HCT116 (cell line): ENCODE measurements around the gene TUBB4B. TPM values are rescaled to one million over a fixed set of nuclear protein-coding genes. Genes with fewer than 3 reads are reported as not detected.

ENCODE experiments used
- ATAC-seq: fragments of 200-7000 bp; cut with Tn5 transposase; 2 replicates; pipeline ENCODE4 v1.9.1; 2020; ENCODE audit warnings: mild to moderate bottlenecking, moderate library complexity
- BruUV-seq: library from RNA; stranded (reverse); fragments of 400-500 nt; replicated peaks from 2 replicates; lab custom pipeline; 2021; lab: Mats Ljungman, UMichigan
- CTCF ChIA-PET: fragments of 300-600 bp; sonication (Branson Sonifier 250); formaldehyde crosslinking; loops from one replicate; lab custom pipeline; 2021; ENCODE audit warnings: antibody characterized with exemption; lab: Charles Lee
- POLR2A ChIA-PET: fragments of 300-600, 350-600 bp; sonication (Branson Sonifier 250); formaldehyde crosslinking; loops from one replicate; lab custom pipeline; 2021; ENCODE audit warnings: antibody characterized with exemption; lab: Charles Lee
- RAD21 ChIA-PET, 2 experiments: fragments of 300-600 bp; sonication (Branson Sonifier 250); formaldehyde crosslinking; loops; one replicate each; lab custom pipeline; 2023; ENCODE audit warnings: low total read pairs in 2 of 2; ENCODE audit not compliant: uncharacterized antibody in 2 of 2, unreplicated experiment in 2 of 2, low non-redundant PET in 1 of 2; lab: Charles Lee
- DNase-seq: peaks from one replicate; pipeline ENCODE4 v3.0.0-alpha.2; 2010; ENCODE audit warnings: low read depth, low spot score
- H2AFZ ChIP-seq: fragments of 200-600 bp; shearing (Covaris generic), sonication (generic); 2 replicates; pipeline ENCODE4 v1.6.1; 2017; ENCODE audit warnings: low read depth, mixed run types, mixed read lengths, antibody characterized with exemption, low read length; ENCODE audit not compliant: poor library complexity, severe bottlenecking
- H3K27ac ChIP-seq: 2 replicates; pipeline ENCODE4 v1.5.1; 2012; ENCODE audit warnings: low read depth, low read length
- H3K27me3 ChIP-seq: fragments of 200-600 bp; sonication (generic); 2 replicates; pipeline ENCODE4 v1.6.1; 2016; ENCODE audit warnings: mixed run types, low read length, mixed read lengths; ENCODE audit not compliant: insufficient read depth
- H3K36me3 ChIP-seq, 2 experiments: fragments of 200-500 bp in 1 of 2; fragments of 200-600 bp in 1 of 2; sonication (Bioruptor generic) in 1 of 2; sonication (generic) in 1 of 2; 2 replicates each; pipeline versions ENCODE4 v1.5.1 to v1.6.1; 2014 to 2016; ENCODE audit warnings: low read length in 2 of 2, inconsistent platforms in 1 of 2, mixed read lengths in 1 of 2, mixed run types in 1 of 2; ENCODE audit not compliant: insufficient read depth in 2 of 2, control insufficient read depth in 1 of 2
- H3K4me1 ChIP-seq, 2 experiments: fragments of 200-600 bp in 1 of 2; sonication (generic) in 1 of 2; 2 replicates each; pipeline versions ENCODE4 v1.5.1 to v1.6.1; 2012 to 2017; ENCODE audit warnings: low read length in 2 of 2, inconsistent platforms in 1 of 2, mild to moderate bottlenecking in 1 of 2, mixed read lengths in 1 of 2, mixed run types in 1 of 2, moderate library complexity in 1 of 2; ENCODE audit not compliant: insufficient read depth in 2 of 2, control insufficient read depth in 1 of 2
- H3K4me2 ChIP-seq: fragments of 200-600 bp; sonication (generic); 2 replicates; pipeline ENCODE4 v1.6.1; 2017; ENCODE audit warnings: mixed run types, low read length, mixed read lengths
- H3K4me3 ChIP-seq, 2 experiments: fragments of 200-600 bp in 1 of 2; sonication (generic) in 1 of 2; replicated peaks in 1 of 2; 2 replicates each; pipeline ENCODE4 v1.5.1; 2011 to 2016; ENCODE audit warnings: low read length in 2 of 2, control low read depth in 1 of 2, low read depth in 1 of 2, mild to moderate bottlenecking in 1 of 2, mixed read lengths in 1 of 2, mixed run types in 1 of 2
- H3K79me2 ChIP-seq: fragments of 200-600 bp; sonication (generic); 2 replicates; pipeline ENCODE4 v1.6.1; 2017; ENCODE audit warnings: mild to moderate bottlenecking, mixed run types, low read length, moderate library complexity, mixed read lengths; ENCODE audit not compliant: insufficient read depth
- H3K9ac ChIP-seq: fragments of 200-600 bp; sonication (generic); 2 replicates; pipeline ENCODE4 v1.6.1; 2016; ENCODE audit warnings: low read length, mixed read lengths
- H3K9me2 ChIP-seq: fragments of 200-600 bp; sonication (generic), shearing (Covaris generic); 2 replicates; pipeline ENCODE4 v1.6.1; 2017; ENCODE audit warnings: mixed run types, mild to moderate bottlenecking, moderate library complexity; ENCODE audit not compliant: insufficient read depth
- H3K9me3 ChIP-seq, 2 experiments: fragments of 200-500 bp in 1 of 2; fragments of 200-600 bp in 1 of 2; sonication (Bioruptor generic) in 1 of 2; sonication (generic) in 1 of 2; 2 replicates each; pipeline ENCODE4 v1.6.1; 2014 to 2017; ENCODE audit warnings: low read length in 2 of 2, mixed read lengths in 2 of 2, inconsistent platforms in 1 of 2, low read depth in 1 of 2, mild to moderate bottlenecking in 1 of 2, mixed run types in 1 of 2, moderate library complexity in 1 of 2; ENCODE audit not compliant: control insufficient read depth in 1 of 2, insufficient read depth in 1 of 2
- H4K20me1 ChIP-seq: fragments of 200-600 bp; sonication (generic), shearing (Covaris generic); 2 replicates; pipeline ENCODE4 v1.6.1; 2017; ENCODE audit warnings: mixed run types, mild to moderate bottlenecking, moderate library complexity; ENCODE audit not compliant: insufficient read depth
- CBX3 ChIP-seq: IDR thresholded peaks from 2 replicates; pipeline ENCODE4 v1.6.1; 2012; ENCODE audit warnings: low read depth
- EGR1 ChIP-seq: IDR thresholded peaks from 2 replicates; pipeline ENCODE4 v1.6.1; 2012; ENCODE audit warnings: low read depth
- EZH2 ChIP-seq: fragments of 200-600 bp; sonication (generic); IDR thresholded peaks from 2 replicates; pipeline ENCODE4 v1.6.1; 2017; ENCODE audit warnings: antibody characterized with exemption, mixed run types
- POLR2A ChIP-seq: IDR thresholded peaks from 2 replicates; pipeline ENCODE4 v1.7.0; 2011; ENCODE audit warnings: borderline replicate concordance; ENCODE audit not compliant: insufficient read depth, insufficient read length; ENCODE audit errors: extremely low read depth
- SIN3A ChIP-seq: IDR thresholded peaks from 2 replicates; pipeline ENCODE4 v1.6.1; 2012; ENCODE audit warnings: low read depth
- SRF ChIP-seq: IDR thresholded peaks from 2 replicates; pipeline ENCODE4 v1.6.1; 2012; ENCODE audit warnings: low read depth
- TCF7L2 ChIP-seq: IDR thresholded peaks from 2 replicates; pipeline ENCODE4 v1.7.0; 2011; ENCODE audit warnings: borderline replicate concordance, inconsistent platforms; ENCODE audit not compliant: insufficient read depth, insufficient read length; ENCODE audit errors: extremely low read depth
- YY1 ChIP-seq: IDR thresholded peaks from 2 replicates; pipeline ENCODE4 v1.6.1; 2011; ENCODE audit warnings: low read length, low read depth, moderate library complexity, mild to moderate bottlenecking; ENCODE audit not compliant: insufficient replicate concordance; ENCODE audit errors: extremely low read depth
- ZFX ChIP-seq: fragments of 450-650 bp; IDR thresholded peaks from 2 replicates; pipeline ENCODE4 v1.6.1; 2017
- ZNF274 ChIP-seq: fragments of 200-500 bp; sonication (Bioruptor generic); IDR thresholded peaks from 2 replicates; pipeline ENCODE4 v1.6.1; 2014; ENCODE audit warnings: mild to moderate bottlenecking, low read depth, low read length, inconsistent platforms
- intact Hi-C: fragments of 100-400 bp; cut with micrococcal nuclease; formaldehyde crosslinking; loops from 2 replicates; pipeline ENCODE4 v1.10.0; 2022
- total RNA-seq: library from RNA; stranded (reverse); gene quantifications from one replicate; pipeline ENCODE4 v1.2.1, GENCODE V29; 2021; ENCODE audit not compliant: unreplicated experiment
- TF ChIP-seq, protein P1 (sequence below): IDR thresholded peaks from 2 replicates; pipeline ENCODE4 v1.6.1; 2012

Gene TUBB4B
- total RNA-seq, 1 experiment from 2014 or later = 502 TPM

DNA sequence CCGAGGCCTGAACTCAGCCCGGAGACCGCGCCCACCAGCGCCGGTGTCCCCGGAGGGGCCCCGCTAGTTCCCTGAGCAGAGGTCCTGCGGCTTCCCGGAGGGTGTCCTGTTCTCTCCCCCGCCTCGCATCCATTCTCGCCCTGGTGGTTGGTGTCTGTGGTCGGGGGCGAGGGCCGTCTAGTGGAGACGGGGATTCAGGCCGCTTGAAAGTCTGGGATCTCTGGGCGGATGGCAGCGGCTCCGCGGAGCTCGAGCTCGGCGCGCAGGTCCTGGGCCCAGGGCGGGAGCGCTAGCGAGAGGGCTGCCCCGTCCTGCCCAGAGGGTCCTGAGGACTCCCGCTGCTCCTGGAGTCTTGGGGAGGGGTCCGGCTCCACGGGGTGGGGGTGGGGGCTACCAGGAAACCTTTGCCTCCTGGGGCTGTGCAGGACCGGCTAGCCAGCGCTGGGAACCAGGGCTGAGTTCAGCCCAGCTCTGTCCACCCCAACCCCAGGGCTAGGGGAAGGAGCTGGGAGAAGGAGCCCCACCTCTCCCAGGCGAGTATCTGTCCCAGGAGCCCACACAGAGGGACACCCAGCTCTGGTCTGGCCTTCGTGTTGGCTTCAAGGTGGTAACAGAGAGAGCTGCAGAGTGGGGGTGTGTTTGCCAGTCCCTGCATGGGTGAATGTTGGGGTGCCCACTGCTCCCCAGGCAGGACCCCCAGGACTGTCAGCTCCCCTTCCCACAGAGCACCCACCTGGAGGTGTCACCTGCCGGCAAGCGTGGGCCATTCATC is 40.4 kb downstream of the TUBB4B start:
- TF ChIP-seq TCF7L2 (no peak), ZFX (no peak), CBX3 (no peak), YY1 (no peak), ZNF274 (no peak), SIN3A (no peak), EZH2 (no peak), EGR1 (no peak), SRF (no peak), POLR2A (no peak)
- TF ChIP-seq, protein P1, sequence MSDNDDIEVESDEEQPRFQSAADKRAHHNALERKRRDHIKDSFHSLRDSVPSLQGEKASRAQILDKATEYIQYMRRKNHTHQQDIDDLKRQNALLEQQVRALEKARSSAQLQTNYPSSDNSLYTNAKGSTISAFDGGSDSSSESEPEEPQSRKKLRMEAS = no peak
- Histone ChIP-seq H3K9me3 (no peaks in the 10 kb centered on the region), H3K79me2 (peaks cover 34% of the 10 kb centered on the region), H2AFZ (no peak overlapping the region), H3K4me1 (peaks cover 7 to 17% of the 10 kb centered on the region in 2 experiments), H3K36me3 (peaks cover 0 to 13% of the 10 kb centered on the region in 2 experiments; a peak in 3 of 4 replicates), H3K27me3 (no peaks in the 10 kb centered on the region), H3K9me2 (no peaks in the 10 kb centered on the region), H4K20me1 (no peaks in the 10 kb centered on the region), H3K4me2 (no peak overlapping the region), H3K4me3 (no peak overlapping the region), H3K27ac (no peak overlapping the region; the same call in 1 of the 2 replicates), H3K9ac (no peak overlapping the region)
- DNase-seq = no peak
- no TSS peak for BruUV-seq
- RAD21 ChIA-PET = no interaction called here
- intact Hi-C loops = loop anchor here (10.0 kb wide), 1 partner anchor 243 kb away; no protein-coding TSS in a partner anchor
- CTCF ChIA-PET = no interaction called here
- no peak for ATAC-seq
- POLR2A ChIA-PET = no interaction called here
